Gastrocnemius medialis (tissue), 4 donors: ENCODE results near the gene PRIMA1. TPM values are rescaled to one million over a fixed set of nuclear protein-coding genes. Genes with fewer than 3 reads are reported as not detected.

Source experiments
- ATAC-seq, 2 donors: fragments of 150-250 bp; one replicate each; pipeline ENCODE4 v1.9.1; 2016
- DNase-seq, 2 donors: peaks; one replicate each; pipeline ENCODE4 v3.0.0-alpha.2; 2019
- H3K27ac ChIP-seq, 4 donors: fragments of 200-600 bp; sonication (generic); 1 replicate in 1 of 4; 2 replicates in 3 of 4; pipeline ENCODE4 v1.5.1; 2016 to 2018; ENCODE audit warnings: mild to moderate bottlenecking in 2 of 4, moderate library complexity in 1 of 4
- H3K27me3 ChIP-seq, 3 donors: fragments of 200-600 bp; sonication (generic) in 2 of 3; 1 replicate in 1 of 3; 2 replicates in 2 of 3; pipeline versions ENCODE4 v1.5.1 to v1.6.0; 2016 to 2019; ENCODE audit warnings: mild to moderate bottlenecking in 1 of 3, moderate library complexity in 1 of 3
- H3K36me3 ChIP-seq, 2 donors: fragments of 200-600 bp; sonication (generic) in 1 of 2; one replicate each; pipeline ENCODE4 v1.5.1; 2017 to 2018
- H3K4me1 ChIP-seq, 2 donors: fragments of 200-600 bp; sonication (generic) in 1 of 2; one replicate each; pipeline ENCODE4 v1.5.1; 2016 to 2017; ENCODE audit warnings: mild to moderate bottlenecking in 2 of 2
- H3K4me3 ChIP-seq, 4 donors: fragments of 200-600 bp; sonication (generic) in 3 of 4; 1 replicate in 1 of 4; 2 replicates in 3 of 4; pipeline ENCODE4 v1.5.1; 2016 to 2019; ENCODE audit warnings: mild to moderate bottlenecking in 2 of 4
- H3K9me3 ChIP-seq, 3 donors: fragments of 200-600 bp; sonication (generic) in 2 of 3; 1 replicate in 1 of 3; 2 replicates in 2 of 3; pipeline ENCODE4 v1.5.1; 2016 to 2019
- POLR2A ChIP-seq, 2 donors: fragments of 450-650 bp; IDR thresholded peaks; one replicate each; pipeline ENCODE4 v1.6.1; 2017; ENCODE audit warnings: antibody characterized with exemption in 2 of 2, mild to moderate bottlenecking in 2 of 2, moderate library complexity in 2 of 2
- in situ Hi-C, 4 donors: fragments of 200-750 bp; cut with MboI; loops; one replicate each; pipeline versions ENCODE4 v1.15.0 to v1.8.0; 2017; ENCODE audit warnings: low sequenced_read_pairs in 4 of 4
- intact Hi-C: fragments of 100-400 bp; cut with DNase I; formaldehyde crosslinking; loops from one replicate; pipeline ENCODE4 v1.15.1; 2023; ENCODE audit warnings: low total_unique reads
- total RNA-seq, 4 donors: library from RNA; depleted of rRNA; stranded (reverse); fragments of >200 nt; gene quantifications; one replicate each; pipeline versions ENCODE4 v1.1.0 to v1.2.3, GENCODE V29; 2016
- TF ChIP-seq, protein P1 (sequence below), 5 experiments: fragments of 450-650 bp in 3 of 5; fragments of 200-600 bp in 2 of 5; sonication (generic) in 2 of 5; IDR thresholded peaks in 4 of 5; conservative IDR thresholded peaks in 1 of 5; 1 replicate in 4 of 5; 2 replicates in 1 of 5; pipeline ENCODE4 v1.5.1; 2016 to 2019; ENCODE audit warnings: antibody characterized with exemption in 5 of 5, mild to moderate bottlenecking in 3 of 5, moderate library complexity in 3 of 5

Gene PRIMA1
- total RNA-seq, 4 donors from 2014 or later: 0.09 to 1.0 (median 0.16) TPM; not detected in 1

DNA sequence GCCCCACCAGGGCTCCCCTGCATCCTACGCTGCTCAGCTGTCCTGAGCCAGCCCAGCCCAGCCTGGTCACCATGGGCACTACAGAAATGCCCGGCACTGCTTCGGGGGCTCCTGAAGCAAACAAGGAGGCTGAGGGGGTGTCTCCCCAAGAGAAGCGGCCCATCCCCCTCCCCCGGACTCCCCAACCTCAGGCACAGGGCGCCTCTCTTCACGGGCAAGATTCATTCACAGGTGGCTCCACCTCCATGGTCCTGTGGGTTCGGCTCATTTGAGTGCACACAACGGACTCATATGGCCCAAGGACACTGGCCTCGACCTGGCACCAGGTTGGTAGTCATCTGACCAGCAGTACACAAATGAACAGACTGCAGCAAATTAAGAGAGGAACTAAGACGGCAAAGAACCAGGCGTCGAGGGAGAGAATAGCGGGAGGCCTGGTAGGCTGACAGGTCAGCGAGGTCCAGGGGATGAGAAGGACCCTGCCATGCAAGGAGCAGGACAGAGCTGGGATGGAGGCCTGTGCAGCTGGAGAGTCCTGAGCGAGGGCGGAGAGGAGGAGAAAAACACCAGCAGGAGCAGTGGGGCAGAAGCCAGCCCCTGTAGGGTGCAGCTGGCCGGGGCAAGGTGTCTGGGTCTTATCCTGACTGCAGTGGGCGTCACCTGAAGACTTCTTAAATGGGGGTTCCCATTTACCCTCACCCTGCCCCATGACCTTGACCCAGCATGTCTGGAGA, 60.2 kb downstream of the PRIMA1 start:
- DNase-seq: no peak
- intact Hi-C loops (no loop called here), in situ Hi-C loops (no loop called here)
- Histone ChIP-seq H3K27me3 (no peaks in the 10 kb centered on the region), H3K27ac (no peak overlapping the region), H3K9me3 (no peaks in the 10 kb centered on the region), H3K4me3 (no peak overlapping the region), H3K4me1 (no peaks in the 10 kb centered on the region), H3K36me3 (no peaks in the 10 kb centered on the region)
- ATAC-seq: no peak
- TF ChIP-seq, protein P1, sequence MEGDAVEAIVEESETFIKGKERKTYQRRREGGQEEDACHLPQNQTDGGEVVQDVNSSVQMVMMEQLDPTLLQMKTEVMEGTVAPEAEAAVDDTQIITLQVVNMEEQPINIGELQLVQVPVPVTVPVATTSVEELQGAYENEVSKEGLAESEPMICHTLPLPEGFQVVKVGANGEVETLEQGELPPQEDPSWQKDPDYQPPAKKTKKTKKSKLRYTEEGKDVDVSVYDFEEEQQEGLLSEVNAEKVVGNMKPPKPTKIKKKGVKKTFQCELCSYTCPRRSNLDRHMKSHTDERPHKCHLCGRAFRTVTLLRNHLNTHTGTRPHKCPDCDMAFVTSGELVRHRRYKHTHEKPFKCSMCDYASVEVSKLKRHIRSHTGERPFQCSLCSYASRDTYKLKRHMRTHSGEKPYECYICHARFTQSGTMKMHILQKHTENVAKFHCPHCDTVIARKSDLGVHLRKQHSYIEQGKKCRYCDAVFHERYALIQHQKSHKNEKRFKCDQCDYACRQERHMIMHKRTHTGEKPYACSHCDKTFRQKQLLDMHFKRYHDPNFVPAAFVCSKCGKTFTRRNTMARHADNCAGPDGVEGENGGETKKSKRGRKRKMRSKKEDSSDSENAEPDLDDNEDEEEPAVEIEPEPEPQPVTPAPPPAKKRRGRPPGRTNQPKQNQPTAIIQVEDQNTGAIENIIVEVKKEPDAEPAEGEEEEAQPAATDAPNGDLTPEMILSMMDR (IDR thresholded peaks at IDR 0.05 in 4 of 5, conservative IDR thresholded peaks at IDR 0.05 in 1 of 5): no peak
- no peak for TF ChIP-seq POLR2A (IDR thresholded peaks at IDR 0.05)

- in situ Hi-C loops: no loop called here
Observed at GRCh38 chr14:93727039-93727740, 61.1 kb downstream of the PRIMA1 start.

DNA sequence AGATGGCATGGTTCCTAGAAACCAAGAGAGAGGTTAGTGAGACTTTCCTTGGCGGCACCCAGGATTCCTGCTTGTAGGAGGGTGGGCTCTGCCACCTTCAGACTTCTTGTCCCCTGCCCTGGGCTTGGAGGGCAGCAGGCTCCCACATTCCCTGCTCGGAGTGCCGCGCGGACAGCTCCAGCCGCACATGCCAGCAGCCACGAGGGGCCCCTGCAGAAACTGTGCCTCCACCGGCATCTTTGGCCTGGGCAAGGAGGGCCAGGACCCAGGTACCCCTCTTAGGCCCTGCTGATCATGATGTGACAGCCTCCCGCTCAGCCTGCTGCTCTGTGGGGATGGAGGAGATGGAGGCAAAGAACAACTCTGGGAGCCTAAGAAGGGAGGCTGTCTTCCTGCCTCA, 62.3 kb downstream of the PRIMA1 start:
- intact Hi-C loops (no loop called here), in situ Hi-C loops (no loop called here)
- no peak for DNase-seq
- no peak for ATAC-seq
- no peak for TF ChIP-seq POLR2A (IDR thresholded peaks at IDR 0.05)
- TF ChIP-seq, protein P1 (IDR thresholded peaks at IDR 0.05 in 4 of 5, conservative IDR thresholded peaks at IDR 0.05 in 1 of 5): no peak
- H3K4me1 ChIP-seq: no peaks in the 10 kb centered on the region
- H3K27ac ChIP-seq: no peak overlapping the region
- no peak overlapping the region for H3K4me3 ChIP-seq
- H3K9me3 ChIP-seq: no peaks in the 10 kb centered on the region
- H3K36me3 ChIP-seq: no peaks in the 10 kb centered on the region
- no peaks in the 10 kb centered on the region for H3K27me3 ChIP-seq

More at GRCh38 chr14:93727039-93727740, 61.1 kb downstream of the PRIMA1 start:
- no peak for DNase-seq
- Histone ChIP-seq H3K27me3 (no peaks in the 10 kb centered on the region), H3K9me3 (no peaks in the 10 kb centered on the region), H3K4me3 (no peak overlapping the region), H3K4me1 (no peaks in the 10 kb centered on the region), H3K27ac (no peak overlapping the region), H3K36me3 (no peaks in the 10 kb centered on the region)
- no peak for ATAC-seq
- TF ChIP-seq, protein P1 (IDR thresholded peaks at IDR 0.05 in 4 of 5, conservative IDR thresholded peaks at IDR 0.05 in 1 of 5): no peak
- TF ChIP-seq POLR2A (IDR thresholded peaks at IDR 0.05): no peak
- intact Hi-C loops: no loop called here

GRCh38 chr14:93725002-93725582, 63.2 kb downstream of the PRIMA1 start:
- H3K4me3 ChIP-seq: no peak overlapping the region
- in situ Hi-C loops (no loop called here), intact Hi-C loops (no loop called here)
- no peaks in the 10 kb centered on the region for H3K36me3 ChIP-seq
- DNase-seq (no peak), ATAC-seq (no peak)
- H3K27ac ChIP-seq: no peak overlapping the region
- no peaks in the 10 kb centered on the region for H3K27me3 ChIP-seq
- no peaks in the 10 kb centered on the region for H3K4me1 ChIP-seq
- no peaks in the 10 kb centered on the region for H3K9me3 ChIP-seq
- TF ChIP-seq POLR2A (IDR thresholded peaks at IDR 0.05): no peak
- TF ChIP-seq, protein P1 (IDR thresholded peaks at IDR 0.05 in 4 of 5, conservative IDR thresholded peaks at IDR 0.05 in 1 of 5): no peak
